Measurements from ENCODE around the gene TMEM134.
"Not testable (repeated sequence)": the region's sequence is repeated elsewhere in the genome, so short reads cannot be mapped to it uniquely, and the experiment has no call there.

The TMEM134 gene

DNA sequence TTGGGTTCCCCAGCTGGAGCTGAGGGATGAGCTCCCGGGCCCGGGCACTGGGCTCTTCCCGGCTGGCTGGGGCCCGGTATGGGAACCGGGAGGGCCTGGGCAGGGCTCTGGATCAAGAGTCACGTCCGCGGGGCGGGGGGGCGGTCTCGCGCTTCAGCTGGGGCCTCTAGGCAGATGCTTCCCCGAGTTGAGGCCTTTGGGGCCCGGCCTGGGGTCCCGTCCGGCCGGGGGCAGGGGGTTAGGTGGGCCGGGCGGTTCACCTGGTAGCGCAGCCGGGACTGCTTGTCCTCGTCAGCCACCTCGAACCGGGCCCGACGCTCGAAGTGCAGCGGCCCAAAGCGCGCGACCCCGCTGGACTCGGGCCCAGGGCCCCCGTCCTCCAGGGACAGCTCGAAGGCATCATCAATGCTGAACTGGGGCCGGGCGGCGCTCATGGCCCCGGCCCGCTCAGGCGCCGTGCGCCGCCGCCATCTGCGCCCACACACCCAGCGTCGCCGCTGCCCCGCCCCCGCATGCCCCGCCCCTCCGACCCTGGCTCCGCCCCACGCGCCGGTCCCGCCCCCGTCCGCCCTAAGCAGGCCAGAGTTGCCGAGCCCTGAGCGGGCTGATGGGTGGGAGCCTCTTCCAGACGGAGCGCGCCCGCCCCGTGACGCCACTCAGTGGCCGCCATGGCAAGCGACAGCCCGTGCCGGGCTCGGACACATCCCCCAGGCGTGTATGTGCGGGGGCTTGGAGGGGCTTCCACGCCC, at the start of gene TMEM134:
TSS of gene TMEM134 (minus strand) at position 493 of the 749 bp plus-strand sequence. CDS start at position 434, 59 bp downstream.
- Histone ChIP-seq H3K27ac (ENCODE audit: low read length) (peak within 1 kb of the TSS; percentile 85), H3K9ac (ENCODE audit: low read length in 2 of 2) (peak within 1 kb of the TSS; percentile 90 to 94), H3K4me3 (ENCODE audit: low read length in 2 of 2) (peak within 1 kb of the TSS; percentile 83 to 85), H3K36me3 (ENCODE audit: control insufficient read depth in 2 of 2, insufficient read depth in 2 of 2, low read length in 2 of 2) (no peaks in the 10 kb centered on the region), H3K27me3 (ENCODE audit: control insufficient read depth in 1 of 2, insufficient read depth in 2 of 2, low read length in 2 of 2) (no peaks in the 10 kb centered on the region), H3K4me1 (ENCODE audit: control insufficient read depth, insufficient read depth, low read length) (peaks cover 34% of the 10 kb centered on the region), H3K9me3 (ENCODE audit: control insufficient read depth in 2 of 2, low read length in 2 of 2) (no peaks in the 10 kb centered on the region)

DNA sequence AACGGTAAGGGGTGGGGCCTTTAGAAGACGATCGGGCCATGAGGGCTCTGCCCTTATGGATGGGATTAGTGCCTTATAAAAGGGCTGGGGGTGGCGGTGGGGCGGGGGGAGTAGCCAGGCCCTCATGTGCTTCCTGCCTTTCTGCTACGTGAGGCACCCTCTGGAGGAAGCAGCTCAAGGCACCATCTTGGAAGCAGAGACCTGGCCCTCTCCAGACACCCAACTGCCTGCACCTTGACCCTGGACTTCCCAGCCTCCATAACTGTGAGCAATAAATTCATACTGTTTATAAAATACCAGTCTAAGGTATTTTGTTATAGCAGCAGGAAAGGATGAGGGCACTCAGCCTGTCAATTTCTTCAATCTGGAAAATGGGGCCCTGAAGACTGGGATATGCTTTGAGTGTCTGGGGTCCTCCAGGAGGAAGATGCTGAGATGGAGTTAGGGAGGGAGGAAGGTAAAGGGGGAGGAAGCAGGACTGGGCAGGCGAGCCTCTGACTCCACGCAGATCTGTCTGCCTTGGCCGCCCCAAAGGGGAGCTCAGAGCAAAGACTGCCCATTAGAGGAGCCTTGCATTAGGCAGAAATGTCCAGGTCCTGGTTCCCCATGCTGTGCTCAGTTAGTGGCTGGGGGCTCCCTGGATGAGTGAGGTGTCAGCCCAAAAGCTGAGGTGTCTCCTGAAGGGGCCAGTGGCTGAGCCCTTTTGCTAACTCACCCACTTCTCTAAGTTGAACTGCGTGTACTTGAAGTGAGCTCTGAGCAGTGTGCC, 48.9 kb upstream of the TMEM134 start:
- Histone ChIP-seq H3K4me1 (ENCODE audit: control insufficient read depth, insufficient read depth, low read length) (no peaks in the 10 kb centered on the region), H3K27me3 (ENCODE audit: control insufficient read depth in 1 of 2, insufficient read depth in 2 of 2, low read length in 2 of 2) (peaks cover 0 to 4% of the 10 kb centered on the region in 2 donors), H3K27ac (ENCODE audit: low read length) (no peak overlapping the region), H3K9me3 (ENCODE audit: control insufficient read depth in 2 of 2, low read length in 2 of 2) (no peaks in the 10 kb centered on the region), H3K36me3 (ENCODE audit: control insufficient read depth in 2 of 2, insufficient read depth in 2 of 2, low read length in 2 of 2) (no peaks in the 10 kb centered on the region), H3K4me3 (ENCODE audit: low read length in 2 of 2) (no peak overlapping the region), H3K9ac (ENCODE audit: low read length in 2 of 2) (no peak overlapping the region)

GRCh38 chr11:67516806-67517205, 47.8 kb upstream of the TMEM134 start:
- no peaks in the 10 kb centered on the region for H3K9me3 ChIP-seq (ENCODE audit: control insufficient read depth in 2 of 2, low read length in 2 of 2)
- no peak overlapping the region for H3K9ac ChIP-seq (ENCODE audit: low read length in 2 of 2)
- no peaks in the 10 kb centered on the region for H3K4me1 ChIP-seq (ENCODE audit: control insufficient read depth, insufficient read depth, low read length)
- H3K27ac ChIP-seq (ENCODE audit: low read length): no peak overlapping the region
- peaks cover 0 to 4% of the 10 kb centered on the region in 2 donors for H3K27me3 ChIP-seq (ENCODE audit: control insufficient read depth in 1 of 2, insufficient read depth in 2 of 2, low read length in 2 of 2)
- H3K4me3 ChIP-seq (ENCODE audit: low read length in 2 of 2): no peak overlapping the region
- no peaks in the 10 kb centered on the region for H3K36me3 ChIP-seq (ENCODE audit: control insufficient read depth in 2 of 2, insufficient read depth in 2 of 2, low read length in 2 of 2)

- Histone ChIP-seq H3K4me1 (ENCODE audit: control insufficient read depth, insufficient read depth, low read length) (no peaks in the 10 kb centered on the region), H3K9me3 (ENCODE audit: control insufficient read depth in 2 of 2, low read length in 2 of 2) (no peaks in the 10 kb centered on the region), H3K4me3 (ENCODE audit: low read length in 2 of 2) (no peak overlapping the region), H3K27ac (ENCODE audit: low read length) (no peak overlapping the region), H3K36me3 (ENCODE audit: control insufficient read depth in 2 of 2, insufficient read depth in 2 of 2, low read length in 2 of 2) (no peaks in the 10 kb centered on the region), H3K9ac (ENCODE audit: low read length in 2 of 2) (no peak overlapping the region), H3K27me3 (ENCODE audit: control insufficient read depth in 1 of 2, insufficient read depth in 2 of 2, low read length in 2 of 2) (peaks cover 0 to 4% of the 10 kb centered on the region in 2 donors)
Measured at GRCh38 chr11:67514116-67514515, 45.1 kb upstream of the TMEM134 start.

GRCh38 chr11:67511558-67511957, 42.5 kb upstream of the TMEM134 start:
- H3K9ac ChIP-seq (ENCODE audit: low read length in 2 of 2); H3K4me3 ChIP-seq (ENCODE audit: low read length in 2 of 2); H3K27me3 ChIP-seq (ENCODE audit: control insufficient read depth in 1 of 2, insufficient read depth in 2 of 2, low read length in 2 of 2); H3K9me3 ChIP-seq (ENCODE audit: control insufficient read depth in 2 of 2, low read length in 2 of 2); H3K27ac ChIP-seq (ENCODE audit: low read length); H3K36me3 ChIP-seq (ENCODE audit: control insufficient read depth in 2 of 2, insufficient read depth in 2 of 2, low read length in 2 of 2): not testable (repeated sequence)
- H3K4me1 ChIP-seq (ENCODE audit: control insufficient read depth, insufficient read depth, low read length): peaks cover 19% of the 10 kb centered on the region

DNA sequence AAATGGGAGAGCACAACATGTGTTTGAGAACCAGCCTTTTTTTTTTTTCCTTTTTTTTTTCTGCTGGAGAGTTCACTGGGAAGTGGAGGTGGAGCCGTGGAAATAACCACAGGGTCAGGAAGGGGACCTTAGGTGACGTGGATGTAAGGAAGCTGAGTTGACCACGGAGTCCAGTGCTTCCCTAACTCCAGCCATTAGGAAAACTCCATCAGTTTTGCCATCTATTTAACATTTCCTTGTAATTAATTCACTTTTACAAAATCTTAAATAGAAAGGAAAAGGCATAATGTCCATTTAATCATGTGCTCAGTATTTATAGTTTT, 40.9 kb upstream of the TMEM134 start:
- no peak overlapping the region for H3K9ac ChIP-seq (ENCODE audit: low read length in 2 of 2)

GRCh38 chr11:67508486-67509121, 39.6 kb upstream of the TMEM134 start:
- Histone ChIP-seq H3K9ac (ENCODE audit: low read length in 2 of 2) (peak overlapping the region; percentile 85 to 93), H3K9me3 (ENCODE audit: control insufficient read depth in 2 of 2, low read length in 2 of 2) (no peaks in the 10 kb centered on the region), H3K27me3 (ENCODE audit: control insufficient read depth in 1 of 2, insufficient read depth in 2 of 2, low read length in 2 of 2) (peaks cover 0 to 12% of the 10 kb centered on the region in 2 donors), H3K4me3 (ENCODE audit: low read length in 2 of 2) (peak overlapping the region; percentile 83 to 86), H3K4me1 (ENCODE audit: control insufficient read depth, insufficient read depth, low read length) (peaks cover 44% of the 10 kb centered on the region), H3K27ac (ENCODE audit: low read length) (peak overlapping the region; percentile 97), H3K36me3 (ENCODE audit: control insufficient read depth in 2 of 2, insufficient read depth in 2 of 2, low read length in 2 of 2) (no peaks in the 10 kb centered on the region)

More for the DNA sequence above, 40.9 kb upstream of the TMEM134 start:
- Histone ChIP-seq H3K36me3 (ENCODE audit: control insufficient read depth in 2 of 2, insufficient read depth in 2 of 2, low read length in 2 of 2) (no peaks in the 10 kb centered on the region), H3K27me3 (ENCODE audit: control insufficient read depth in 1 of 2, insufficient read depth in 2 of 2, low read length in 2 of 2) (peaks cover under 1 to 3% of the 10 kb centered on the region in 2 donors), H3K27ac (ENCODE audit: low read length) (no peak overlapping the region), H3K4me1 (ENCODE audit: control insufficient read depth, insufficient read depth, low read length) (peaks cover 33% of the 10 kb centered on the region), H3K9me3 (ENCODE audit: control insufficient read depth in 2 of 2, low read length in 2 of 2) (no peaks in the 10 kb centered on the region), H3K4me3 (ENCODE audit: low read length in 2 of 2) (no peak overlapping the region)

DNA sequence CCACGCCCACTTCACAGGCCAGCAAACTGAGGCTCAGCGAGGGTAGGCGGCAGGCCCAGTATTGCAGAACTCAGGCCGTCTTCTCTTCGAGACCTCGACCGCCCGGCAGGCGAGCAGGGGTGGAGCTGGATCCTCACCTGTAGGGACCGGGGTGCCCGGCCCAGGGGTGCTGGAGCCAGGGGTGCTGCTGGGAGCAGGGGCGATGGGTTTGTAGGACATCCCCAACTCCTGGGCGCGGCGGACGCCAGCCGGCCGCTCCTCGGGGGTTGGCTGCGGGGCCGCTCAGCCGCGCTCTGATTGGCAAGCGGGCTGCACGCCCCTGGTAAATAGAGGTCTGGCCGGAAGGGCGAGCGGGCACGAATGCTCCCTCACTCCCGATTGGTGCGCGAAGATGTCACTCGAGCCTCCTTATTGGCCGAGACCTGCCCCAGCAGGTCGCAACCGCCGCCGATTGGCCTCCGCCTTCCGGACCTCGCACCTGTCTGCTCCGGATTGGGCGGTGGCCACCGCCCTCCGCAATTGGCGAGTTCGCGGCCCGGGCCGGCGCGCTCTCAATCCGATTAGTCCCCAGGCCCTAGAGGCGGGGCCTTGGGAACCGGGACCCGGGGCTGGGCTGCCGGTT, 38.9 kb upstream of the TMEM134 start, which contains the start of gene CDK2AP2:
TSS of gene CDK2AP2 (minus strand) at position 299 of the 622 bp plus-strand sequence. CDS start at position 219, 80 bp downstream.
- Histone ChIP-seq H3K4me1 (ENCODE audit: control insufficient read depth, insufficient read depth, low read length) (peaks cover 45% of the 10 kb centered on the region), H3K4me3 (ENCODE audit: low read length in 2 of 2) (peak within 1 kb of the TSS; percentile 83 to 86), H3K27ac (ENCODE audit: low read length) (peak within 1 kb of the TSS; percentile 97), H3K27me3 (ENCODE audit: control insufficient read depth in 1 of 2, insufficient read depth in 2 of 2, low read length in 2 of 2) (peaks cover under 1 to 18% of the 10 kb centered on the region in 2 donors), H3K9ac (ENCODE audit: low read length in 2 of 2) (peak within 1 kb of the TSS; percentile 85 to 93), H3K36me3 (ENCODE audit: control insufficient read depth in 2 of 2, insufficient read depth in 2 of 2, low read length in 2 of 2) (no peaks in the 10 kb centered on the region), H3K9me3 (ENCODE audit: control insufficient read depth in 2 of 2, low read length in 2 of 2) (no peaks in the 10 kb centered on the region)

- Histone ChIP-seq H3K36me3 (ENCODE audit: control insufficient read depth in 2 of 2, insufficient read depth in 2 of 2, low read length in 2 of 2) (no peaks in the 10 kb centered on the region), H3K4me3 (ENCODE audit: low read length in 2 of 2) (peak overlapping the region; percentile 73 to 86), H3K9ac (ENCODE audit: low read length in 2 of 2) (peak overlapping the region; percentile 45 to 74), H3K9me3 (ENCODE audit: control insufficient read depth in 2 of 2, low read length in 2 of 2) (no peaks in the 10 kb centered on the region), H3K27me3 (ENCODE audit: control insufficient read depth in 1 of 2, insufficient read depth in 2 of 2, low read length in 2 of 2) (peaks cover 5 to 24% of the 10 kb centered on the region in 2 donors), H3K27ac (ENCODE audit: low read length) (peak overlapping the region; percentile 97), H3K4me1 (ENCODE audit: control insufficient read depth, insufficient read depth, low read length) (peaks cover 45% of the 10 kb centered on the region)
Measured at GRCh38 chr11:67507242-67507863, 38.3 kb upstream of the TMEM134 start.
